ENCODE measurements around the gene F2RL2. TPM values are rescaled to one million over a fixed set of nuclear protein-coding genes. Genes with fewer than 3 reads are reported as not detected.

Gene F2RL2
- total and polyA plus RNA-seq, 10 of the 15 experiments (the other 5 are each of a cell fraction or from before 2014, with no cell fraction given), result 0.03 to 0.24 (median 0.08) TPM; not detected in 5

GRCh38 chr5:76576996-76577395, 46.2 kb downstream of the F2RL2 start:
- ChIA-PET POLR2A (interaction anchor here (0.8 to 1.5 kb wide), 2 partner anchors 12 to 18 kb away, joined by 3 to 4 read pairs; no protein-coding TSS in a partner anchor), SMC1A (ENCODE audit: uncharacterized antibody, unreplicated experiment) (interaction anchor here (0.6 to 2.1 kb wide), 8 partner anchors 11 to 116 kb away, joined by 3 to 12 read pairs (median 4); no protein-coding TSS in a partner anchor), RAD21 (ENCODE audit: unreplicated experiment) (interaction anchor here (1.1 kb wide), 1 partner anchor 34 kb away, joined by 3 read pairs; no protein-coding TSS in a partner anchor), CTCF (interaction anchor here (1.0 to 1.8 kb wide), 6 partner anchors 13 to 271 kb away, joined by 3 to 5 read pairs (median 3); partner anchors contain the start of gene IQGAP2)
- no peaks in the 10 kb centered on the region for H3K79me2 ChIP-seq (ENCODE audit: control insufficient read depth, insufficient read depth, low read length)
- no peaks in the 10 kb centered on the region; a peak in 2 of 4 replicates for H3K36me3 ChIP-seq (ENCODE audit: control insufficient read depth in 2 of 2, insufficient read depth in 2 of 2, low read length in 1 of 2)
- no peaks in the 10 kb centered on the region for H4K20me1 ChIP-seq (ENCODE audit: control insufficient read depth, insufficient read depth)
- no peak overlapping the region for H3K4me2 ChIP-seq (ENCODE audit: control insufficient read depth, insufficient read depth)
- FAIRE-seq, result no peak
- H2AFZ ChIP-seq (ENCODE audit: control insufficient read depth, low read depth, low read length), result no peak overlapping the region
- no peaks in the 10 kb centered on the region for H3K27me3 ChIP-seq (replicated peaks in 1 of 2; ENCODE audit: control insufficient read depth in 2 of 2, insufficient read depth in 2 of 2, low read length in 1 of 2)
- no peak for DNase-seq (ENCODE audit: low read depth, low spot score)
- H3K4me1 ChIP-seq (ENCODE audit: control insufficient read depth, insufficient read depth, low read length), result peaks cover 5% of the 10 kb centered on the region; the same call in 1 of the 2 replicates
- H3K4me3 ChIP-seq, result no peak overlapping the region
- in situ Hi-C loops (cut with MboI) (no loop called here), intact Hi-C loops (cut with micrococcal nuclease; ENCODE audit: unreplicated experiment) (no loop called here)
- ATAC-seq, result no peak
- BruUV-seq (replicated peaks), result no TSS peak
- no peak overlapping the region for H3K9ac ChIP-seq (ENCODE audit: control insufficient read depth, insufficient read depth, low read length)
- 89% methylated on average over 4 of the region's 4 CpGs for WGBS (ENCODE audit: insufficient coverage, insufficient replicate concordance, low lambda C conversion rate, missing lambda C conversion rate)
- no peaks in the 10 kb centered on the region for H3K9me3 ChIP-seq (replicated peaks; ENCODE audit: control insufficient read depth, insufficient read depth, low read length)
- TF ChIP-seq USF1 (IDR thresholded peaks at IDR 0.05; ENCODE audit: borderline replicate concordance, extremely low read length, insufficient read depth, low read depth, low read length) (no peak), RAD21 (IDR thresholded peaks at IDR 0.05; ENCODE audit: insufficient read depth, low read depth, low read length) (no peak), JUNB (IDR thresholded peaks at IDR 0.05) (no peak), SRF (IDR thresholded peaks at IDR 0.05; ENCODE audit: low read depth in 2 of 2, low read length in 2 of 2) (no peak), BACH1 (IDR thresholded peaks at IDR 0.05; ENCODE audit: borderline replicate concordance) (no peak), EED (IDR thresholded peaks at IDR 0.05; ENCODE audit: low read depth) (no peak), ZNF217 (IDR thresholded peaks at IDR 0.05) (no peak), TAF1 (IDR thresholded peaks at IDR 0.05; ENCODE audit: borderline replicate concordance, low read depth, low read length) (no peak), MTA3 (IDR thresholded peaks at IDR 0.05; ENCODE audit: borderline replicate concordance, low read length) (no peak), HDAC2 (IDR thresholded peaks at IDR 0.05) (no peak), NR2F1 (conservative IDR thresholded peaks at IDR 0.05) (no peak), KDM1A (IDR thresholded peaks at IDR 0.05; ENCODE audit: borderline replicate concordance) (no peak)
- TF ChIP-seq, protein P1, sequence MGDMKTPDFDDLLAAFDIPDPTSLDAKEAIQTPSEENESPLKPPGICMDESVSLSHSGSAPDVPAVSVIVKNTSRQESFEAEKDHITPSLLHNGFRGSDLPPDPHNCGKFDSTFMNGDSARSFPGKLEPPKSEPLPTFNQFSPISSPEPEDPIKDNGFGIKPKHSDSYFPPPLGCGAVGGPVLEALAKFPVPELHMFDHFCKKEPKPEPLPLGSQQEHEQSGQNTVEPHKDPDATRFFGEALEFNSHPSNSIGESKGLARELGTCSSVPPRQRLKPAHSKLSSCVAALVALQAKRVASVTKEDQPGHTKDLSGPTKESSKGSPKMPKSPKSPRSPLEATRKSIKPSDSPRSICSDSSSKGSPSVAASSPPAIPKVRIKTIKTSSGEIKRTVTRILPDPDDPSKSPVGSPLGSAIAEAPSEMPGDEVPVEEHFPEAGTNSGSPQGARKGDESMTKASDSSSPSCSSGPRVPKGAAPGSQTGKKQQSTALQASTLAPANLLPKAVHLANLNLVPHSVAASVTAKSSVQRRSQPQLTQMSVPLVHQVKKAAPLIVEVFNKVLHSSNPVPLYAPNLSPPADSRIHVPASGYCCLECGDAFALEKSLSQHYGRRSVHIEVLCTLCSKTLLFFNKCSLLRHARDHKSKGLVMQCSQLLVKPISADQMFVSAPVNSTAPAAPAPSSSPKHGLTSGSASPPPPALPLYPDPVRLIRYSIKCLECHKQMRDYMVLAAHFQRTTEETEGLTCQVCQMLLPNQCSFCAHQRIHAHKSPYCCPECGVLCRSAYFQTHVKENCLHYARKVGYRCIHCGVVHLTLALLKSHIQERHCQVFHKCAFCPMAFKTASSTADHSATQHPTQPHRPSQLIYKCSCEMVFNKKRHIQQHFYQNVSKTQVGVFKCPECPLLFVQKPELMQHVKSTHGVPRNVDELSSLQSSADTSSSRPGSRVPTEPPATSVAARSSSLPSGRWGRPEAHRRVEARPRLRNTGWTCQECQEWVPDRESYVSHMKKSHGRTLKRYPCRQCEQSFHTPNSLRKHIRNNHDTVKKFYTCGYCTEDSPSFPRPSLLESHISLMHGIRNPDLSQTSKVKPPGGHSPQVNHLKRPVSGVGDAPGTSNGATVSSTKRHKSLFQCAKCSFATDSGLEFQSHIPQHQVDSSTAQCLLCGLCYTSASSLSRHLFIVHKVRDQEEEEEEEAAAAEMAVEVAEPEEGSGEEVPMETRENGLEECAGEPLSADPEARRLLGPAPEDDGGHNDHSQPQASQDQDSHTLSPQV (IDR thresholded peaks at IDR 0.05), result no peak
- TF ChIP-seq, protein P2, sequence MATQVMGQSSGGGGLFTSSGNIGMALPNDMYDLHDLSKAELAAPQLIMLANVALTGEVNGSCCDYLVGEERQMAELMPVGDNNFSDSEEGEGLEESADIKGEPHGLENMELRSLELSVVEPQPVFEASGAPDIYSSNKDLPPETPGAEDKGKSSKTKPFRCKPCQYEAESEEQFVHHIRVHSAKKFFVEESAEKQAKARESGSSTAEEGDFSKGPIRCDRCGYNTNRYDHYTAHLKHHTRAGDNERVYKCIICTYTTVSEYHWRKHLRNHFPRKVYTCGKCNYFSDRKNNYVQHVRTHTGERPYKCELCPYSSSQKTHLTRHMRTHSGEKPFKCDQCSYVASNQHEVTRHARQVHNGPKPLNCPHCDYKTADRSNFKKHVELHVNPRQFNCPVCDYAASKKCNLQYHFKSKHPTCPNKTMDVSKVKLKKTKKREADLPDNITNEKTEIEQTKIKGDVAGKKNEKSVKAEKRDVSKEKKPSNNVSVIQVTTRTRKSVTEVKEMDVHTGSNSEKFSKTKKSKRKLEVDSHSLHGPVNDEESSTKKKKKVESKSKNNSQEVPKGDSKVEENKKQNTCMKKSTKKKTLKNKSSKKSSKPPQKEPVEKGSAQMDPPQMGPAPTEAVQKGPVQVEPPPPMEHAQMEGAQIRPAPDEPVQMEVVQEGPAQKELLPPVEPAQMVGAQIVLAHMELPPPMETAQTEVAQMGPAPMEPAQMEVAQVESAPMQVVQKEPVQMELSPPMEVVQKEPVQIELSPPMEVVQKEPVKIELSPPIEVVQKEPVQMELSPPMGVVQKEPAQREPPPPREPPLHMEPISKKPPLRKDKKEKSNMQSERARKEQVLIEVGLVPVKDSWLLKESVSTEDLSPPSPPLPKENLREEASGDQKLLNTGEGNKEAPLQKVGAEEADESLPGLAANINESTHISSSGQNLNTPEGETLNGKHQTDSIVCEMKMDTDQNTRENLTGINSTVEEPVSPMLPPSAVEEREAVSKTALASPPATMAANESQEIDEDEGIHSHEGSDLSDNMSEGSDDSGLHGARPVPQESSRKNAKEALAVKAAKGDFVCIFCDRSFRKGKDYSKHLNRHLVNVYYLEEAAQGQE (IDR thresholded peaks at IDR 0.05; ENCODE audit: low read depth, low read length), result no peak
- no peak overlapping the region for H3K27ac ChIP-seq (ENCODE audit: control insufficient read depth, insufficient read depth)
